ENCODE results near the gene XKR7. TPM values are rescaled to one million over a fixed set of nuclear protein-coding genes. Genes with fewer than 3 reads are reported as not detected.

XKR7 gene
- total RNA-seq, 1 experiment from 2014 or later: 1.3 TPM

- H2BK15ac ChIP-seq (ENCODE audit: low read depth, low read length): no peak overlapping the region
- H4K5ac ChIP-seq (ENCODE audit: insufficient read length, low read depth, low read length): no peak overlapping the region
- no peak overlapping the region for H3K9ac ChIP-seq (ENCODE audit: extremely low read depth, insufficient read length, low read length)
- peak; percentile 84 for DNase-seq
- Mint-ChIP-seq H3K36me3 (ENCODE audit: insufficient read depth in 1 of 3, low read depth in 3 of 3) (peaks cover 0 to 6% (median 5%) of the 10 kb centered on the region in 3 experiments; a peak in 4 of 7 replicates), H3K27me3 (ENCODE audit: low read depth) (peaks cover 42% of the 10 kb centered on the region), H3K27ac (no peak overlapping the region; a peak in 1 of 7 replicates), H3K4me3 (peak overlapping the region; percentile 69 to 91), H3K9me3 (no peaks in the 10 kb centered on the region), H3K4me1 (peaks cover 30 to 31% of the 10 kb centered on the region in 2 experiments)
- no peak overlapping the region for H2BK20ac ChIP-seq (ENCODE audit: low read depth, low read length, poor library complexity, severe bottlenecking)
- H3K56ac ChIP-seq (ENCODE audit: insufficient read length, low read depth, low read length): no peak overlapping the region
- no peak overlapping the region for H2AFZ ChIP-seq (ENCODE audit: low read length)
- H3K23me2 ChIP-seq (ENCODE audit: insufficient read length, low read depth, low read length, poor library complexity, severe bottlenecking): peaks cover 7% of the 10 kb centered on the region
- H2BK120ac ChIP-seq (ENCODE audit: low read depth, low read length, poor library complexity, severe bottlenecking): no peak overlapping the region
- no peaks in the 10 kb centered on the region for H3K79me1 ChIP-seq (ENCODE audit: insufficient read depth, low read depth, low read length, poor library complexity, severe bottlenecking)
- H2BK5ac ChIP-seq (ENCODE audit: insufficient read length, low read length): no peak overlapping the region
- no peak overlapping the region for H3K4ac ChIP-seq (ENCODE audit: low read depth, low read length)
- H3T11ph ChIP-seq (ENCODE audit: low read length): no peak overlapping the region
- no peaks in the 10 kb centered on the region for H3K9me3 ChIP-seq (ENCODE audit: control insufficient read depth, low read depth, low read length)
- no peak overlapping the region for H3K18ac ChIP-seq (ENCODE audit: insufficient read length, low read depth, low read length)
- WGBS (ENCODE audit: extremely low coverage, insufficient read length, low lambda C conversion rate): no CpG with 5 or more reads among the region's 42 CpGs
- H4K8ac ChIP-seq (replicated peaks; ENCODE audit: insufficient read length, low read depth, low read length): no peak overlapping the region
- H3K27me3 ChIP-seq (ENCODE audit: insufficient read depth, low read length): no peaks in the 10 kb centered on the region
- H4K91ac ChIP-seq (ENCODE audit: insufficient read length, low read depth, low read length): no peak overlapping the region
- H2BK12ac ChIP-seq (ENCODE audit: insufficient read length, low read depth, low read length): no peak overlapping the region
- no peaks in the 10 kb centered on the region for H4K20me1 ChIP-seq (ENCODE audit: control insufficient read depth, insufficient read depth, insufficient read length)
- no peak overlapping the region for H3K27ac ChIP-seq (ENCODE audit: insufficient read length, low read depth, low read length)
- H2AK5ac ChIP-seq (ENCODE audit: insufficient read length, low read length): no peak overlapping the region
- peaks cover 2% of the 10 kb centered on the region; the same call in 1 of the 2 replicates for H3K4me1 ChIP-seq (ENCODE audit: insufficient read depth, low read length)
- no peak overlapping the region for H3K23ac ChIP-seq (ENCODE audit: insufficient read length, low read depth, low read length)
- H3K79me2 ChIP-seq (ENCODE audit: insufficient read depth, low read length): no peaks in the 10 kb centered on the region
- TF ChIP-seq, protein P1, sequence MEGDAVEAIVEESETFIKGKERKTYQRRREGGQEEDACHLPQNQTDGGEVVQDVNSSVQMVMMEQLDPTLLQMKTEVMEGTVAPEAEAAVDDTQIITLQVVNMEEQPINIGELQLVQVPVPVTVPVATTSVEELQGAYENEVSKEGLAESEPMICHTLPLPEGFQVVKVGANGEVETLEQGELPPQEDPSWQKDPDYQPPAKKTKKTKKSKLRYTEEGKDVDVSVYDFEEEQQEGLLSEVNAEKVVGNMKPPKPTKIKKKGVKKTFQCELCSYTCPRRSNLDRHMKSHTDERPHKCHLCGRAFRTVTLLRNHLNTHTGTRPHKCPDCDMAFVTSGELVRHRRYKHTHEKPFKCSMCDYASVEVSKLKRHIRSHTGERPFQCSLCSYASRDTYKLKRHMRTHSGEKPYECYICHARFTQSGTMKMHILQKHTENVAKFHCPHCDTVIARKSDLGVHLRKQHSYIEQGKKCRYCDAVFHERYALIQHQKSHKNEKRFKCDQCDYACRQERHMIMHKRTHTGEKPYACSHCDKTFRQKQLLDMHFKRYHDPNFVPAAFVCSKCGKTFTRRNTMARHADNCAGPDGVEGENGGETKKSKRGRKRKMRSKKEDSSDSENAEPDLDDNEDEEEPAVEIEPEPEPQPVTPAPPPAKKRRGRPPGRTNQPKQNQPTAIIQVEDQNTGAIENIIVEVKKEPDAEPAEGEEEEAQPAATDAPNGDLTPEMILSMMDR (conservative IDR thresholded peaks at IDR 0.05): peak; percentile 63
- H3K4me2 ChIP-seq (ENCODE audit: insufficient read depth, insufficient read length, low read length): peak overlapping the region; percentile 45
- no peak overlapping the region for H3K14ac ChIP-seq (ENCODE audit: insufficient read depth, low read length)
These were observed 51.2 kb downstream of the XKR7 start for GRCh38 chr20:32019156-32019510.

All from H9 (cell line).